B cell (primary cell): Measurements from ENCODE around the gene NPHP4. TPM values are rescaled to one million over a fixed set of nuclear protein-coding genes. Genes with fewer than 3 reads are reported as not detected.

ENCODE experiments used
- ATAC-seq: fragments of 200-7000 bp; cut with Tn5 transposase; one replicate; pipeline ENCODE4 v1.10.0; 2021; ENCODE audit warnings: low read depth, mild to moderate bottlenecking, moderate number of reproducible peaks, moderate library complexity
- CTCF ChIA-PET: fragments of 350-600 bp; sonication (Branson Sonifier 250); formaldehyde crosslinking; loops from one replicate; lab custom pipeline; 2021; ENCODE audit warnings: antibody characterized with exemption, inconsistent platforms; lab: Charles Lee
- POLR2A ChIA-PET: fragments of 350-600 bp; sonication (Branson Sonifier 250); formaldehyde crosslinking; loops from one replicate; lab custom pipeline; 2021; ENCODE audit warnings: antibody characterized with exemption; lab: Charles Lee
- DNase-seq: peaks from one replicate; pipeline ENCODE4 v3.0.0; 2013
- H2AFZ ChIP-seq: 2 replicates; pipeline ENCODE4 v1.6.1; 2012; ENCODE audit warnings: mild to moderate bottlenecking, low read depth, low read length; ENCODE audit not compliant: insufficient read depth, poor library complexity, severe bottlenecking
- H3K27ac ChIP-seq, 2 donors: 1 replicate in 1 of 2; 2 replicates in 1 of 2; pipeline ENCODE4 v1.5.1; 2012 to 2013; ENCODE audit warnings: low read length in 2 of 2, mild to moderate bottlenecking in 2 of 2, moderate library complexity in 1 of 2
- H3K27me3 ChIP-seq, 4 experiments: fragments of 200-600 bp in 1 of 4; sonication (generic) in 1 of 4; replicated peaks in 1 of 4; 1 replicate in 2 of 4; 2 replicates in 2 of 4; pipeline versions ENCODE4 v1.6.1 to v1.7.0; 2013 to 2016; ENCODE audit warnings: low read length in 3 of 4, mild to moderate bottlenecking in 2 of 4, mixed read lengths in 1 of 4, moderate library complexity in 1 of 4; ENCODE audit not compliant: insufficient read depth in 4 of 4, control insufficient read depth in 3 of 4; ENCODE audit errors: control extremely low read depth in 1 of 4
- H3K36me3 ChIP-seq, 2 experiments: replicated peaks in 1 of 2; 1 replicate in 1 of 2; 2 replicates in 1 of 2; pipeline versions ENCODE4 v1.6.1 to v1.7.1; 2013; ENCODE audit warnings: low read length in 1 of 2; ENCODE audit not compliant: insufficient read depth in 2 of 2, control insufficient read depth in 1 of 2; ENCODE audit errors: control extremely low read depth in 1 of 2, extremely low read depth in 1 of 2
- H3K4me1 ChIP-seq, 2 donors: fragments of 200-600 bp in 1 of 2; sonication (generic) in 1 of 2; 1 replicate in 1 of 2; 2 replicates in 1 of 2; pipeline versions ENCODE4 v1.5.1 to v1.6.1; 2013 to 2017; ENCODE audit warnings: low read length in 2 of 2; ENCODE audit not compliant: control insufficient read depth in 2 of 2, insufficient read depth in 2 of 2
- H3K4me2 ChIP-seq: replicated peaks from 2 replicates; pipeline ENCODE3; 2012; ENCODE audit warnings: mild to moderate bottlenecking, low read depth, low read length; ENCODE audit not compliant: poor library complexity, severe bottlenecking
- H3K4me3 ChIP-seq, 5 experiments: fragments of 200-600 bp in 1 of 5; sonication (generic) in 1 of 5; 1 replicate in 3 of 5; 2 replicates in 2 of 5; pipeline versions ENCODE4 v1.5.1 to v1.7.0; 2011 to 2016; ENCODE audit warnings: low read length in 4 of 5, mild to moderate bottlenecking in 4 of 5, low read depth in 2 of 5, control low read depth in 1 of 5, moderate library complexity in 1 of 5; ENCODE audit not compliant: insufficient read depth in 1 of 5; ENCODE audit errors: control extremely low read depth in 1 of 5, extremely low read depth in 1 of 5
- H3K79me2 ChIP-seq: fragments of 200-600 bp; sonication (generic); one replicate; pipeline ENCODE4 v1.6.0; 2016; ENCODE audit warnings: low read length; ENCODE audit not compliant: control insufficient read depth, insufficient read depth
- H3K9ac ChIP-seq: fragments of 200-600 bp; sonication (generic); 2 replicates; pipeline ENCODE4 v1.6.1; 2017; ENCODE audit warnings: mild to moderate bottlenecking, low read length, moderate library complexity
- H3K9me3 ChIP-seq, 3 donors: one replicate each; pipeline versions ENCODE4 v1.6.1 to v1.7.1; 2013; ENCODE audit warnings: low read length in 2 of 3; ENCODE audit not compliant: control insufficient read depth in 2 of 3, insufficient read depth in 1 of 3; ENCODE audit errors: control extremely low read depth in 1 of 3
- H4K20me1 ChIP-seq: 2 replicates; pipeline ENCODE4 v1.6.0; 2012; ENCODE audit warnings: mild to moderate bottlenecking, low read length; ENCODE audit not compliant: insufficient read depth, control insufficient read depth, poor library complexity, severe bottlenecking
- H3K27ac Mint-ChIP-seq: one replicate; pipeline ENCODE4 v1.8.0; 2021; ENCODE audit warnings: mixed read lengths
- H3K27me3 Mint-ChIP-seq: one replicate; pipeline ENCODE4 v1.8.0; 2021; ENCODE audit warnings: mixed read lengths
- H3K4me1 Mint-ChIP-seq: one replicate; pipeline ENCODE4 v1.8.0; 2021; ENCODE audit warnings: mixed read lengths
- H3K4me3 Mint-ChIP-seq: one replicate; pipeline ENCODE4 v1.8.0; 2021; ENCODE audit warnings: mixed read lengths
- H3K9me3 Mint-ChIP-seq: one replicate; pipeline ENCODE4 v1.8.0; 2022; ENCODE audit warnings: mixed read lengths; ENCODE audit not compliant: insufficient read depth
- EZH2 ChIP-seq: IDR thresholded peaks from 2 replicates; pipeline ENCODE4 v1.6.1; 2012; ENCODE audit warnings: borderline replicate concordance, low read depth, mild to moderate bottlenecking, moderate library complexity, low read length; ENCODE audit not compliant: insufficient read depth, poor library complexity, severe bottlenecking
- WGBS: methylation state at CpG from one replicate; pipeline ENCODE4 v1.1.5; 2013; ENCODE audit warnings: missing lambda C conversion rate; ENCODE audit not compliant: insufficient coverage; 5-methylcytosine and 5-hydroxymethylcytosine counted together
- intact Hi-C: fragments of 100-400 bp; cut with micrococcal nuclease; formaldehyde crosslinking; loops from one replicate; pipeline ENCODE4 v1.10.0; 2022
- polyA plus RNA-seq: library from polyadenylated mRNA; depleted of rRNA; stranded (reverse); fragments of >200 nt; gene quantifications from 2 replicates; pipeline ENCODE4 v1.2.3, GENCODE V29; 2012
- total RNA-seq, 2 donors: library from RNA; stranded (reverse); fragments of 120-200 nt in 1 of 2; gene quantifications; 1 replicate in 1 of 2; 2 replicates in 1 of 2; pipeline versions ENCODE4 v1.2.3 to v1.2.4, GENCODE V29; 2013 to 2022
- TF ChIP-seq, protein P1 (sequence below): fragments of 200-600 bp; IDR thresholded peaks from one replicate; pipeline ENCODE4 v1.8.0; 2022; ENCODE audit warnings: antibody characterized with exemption, mild to moderate bottlenecking

Gene NPHP4
- total and polyA plus RNA-seq, 2 donors (not counting 1 experiment from before 2014, with no cell fraction given) = 6.5 to 14.8 TPM

DNA sequence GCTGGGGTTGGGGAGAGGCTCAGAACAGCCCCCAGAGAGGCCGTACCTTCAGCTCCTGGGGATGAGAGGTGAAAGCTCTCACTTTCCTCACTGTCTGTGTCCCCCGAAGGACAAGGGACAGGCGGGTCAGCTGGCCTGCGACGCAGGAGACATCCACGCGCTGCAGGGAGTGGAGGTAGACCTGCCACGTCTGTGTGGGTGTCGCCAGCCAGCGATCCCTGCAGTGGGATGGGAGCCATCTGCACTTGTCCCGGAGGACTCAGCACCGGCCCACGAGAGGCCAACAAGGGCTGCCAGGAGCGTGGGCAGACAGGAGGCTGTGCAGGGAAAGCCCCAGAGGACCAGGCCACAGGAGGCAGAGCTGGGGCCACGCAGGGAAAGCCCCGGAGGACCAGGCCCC lies 127.2 kb downstream of the NPHP4 start:
- no peaks in the 10 kb centered on the region for H3K79me2 ChIP-seq
- H3K27me3 Mint-ChIP-seq = no peaks in the 10 kb centered on the region
- ChIA-PET CTCF (no interaction called here), POLR2A (no interaction called here)
- H3K36me3 ChIP-seq = no peaks in the 10 kb centered on the region
- no peaks in the 10 kb centered on the region for H3K27me3 ChIP-seq
- intact Hi-C loops = no loop called here
- H3K4me2 ChIP-seq = no peak overlapping the region
- TF ChIP-seq, protein P1, sequence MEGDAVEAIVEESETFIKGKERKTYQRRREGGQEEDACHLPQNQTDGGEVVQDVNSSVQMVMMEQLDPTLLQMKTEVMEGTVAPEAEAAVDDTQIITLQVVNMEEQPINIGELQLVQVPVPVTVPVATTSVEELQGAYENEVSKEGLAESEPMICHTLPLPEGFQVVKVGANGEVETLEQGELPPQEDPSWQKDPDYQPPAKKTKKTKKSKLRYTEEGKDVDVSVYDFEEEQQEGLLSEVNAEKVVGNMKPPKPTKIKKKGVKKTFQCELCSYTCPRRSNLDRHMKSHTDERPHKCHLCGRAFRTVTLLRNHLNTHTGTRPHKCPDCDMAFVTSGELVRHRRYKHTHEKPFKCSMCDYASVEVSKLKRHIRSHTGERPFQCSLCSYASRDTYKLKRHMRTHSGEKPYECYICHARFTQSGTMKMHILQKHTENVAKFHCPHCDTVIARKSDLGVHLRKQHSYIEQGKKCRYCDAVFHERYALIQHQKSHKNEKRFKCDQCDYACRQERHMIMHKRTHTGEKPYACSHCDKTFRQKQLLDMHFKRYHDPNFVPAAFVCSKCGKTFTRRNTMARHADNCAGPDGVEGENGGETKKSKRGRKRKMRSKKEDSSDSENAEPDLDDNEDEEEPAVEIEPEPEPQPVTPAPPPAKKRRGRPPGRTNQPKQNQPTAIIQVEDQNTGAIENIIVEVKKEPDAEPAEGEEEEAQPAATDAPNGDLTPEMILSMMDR = no peak
- no peak for TF ChIP-seq EZH2
- H3K4me1 Mint-ChIP-seq = no peaks in the 10 kb centered on the region
- DNase-seq = no peak
- H3K9ac ChIP-seq = no peak overlapping the region
- no peaks in the 10 kb centered on the region for H3K4me1 ChIP-seq
- no peak overlapping the region for H2AFZ ChIP-seq
- H3K9me3 Mint-ChIP-seq = no peaks in the 10 kb centered on the region
- H3K27ac Mint-ChIP-seq = no peak overlapping the region
- peaks cover 0 to 8% (median 0%) of the 10 kb centered on the region in 3 donors for H3K9me3 ChIP-seq
- H3K4me3 ChIP-seq = no peak overlapping the region
- no peak overlapping the region for H3K27ac ChIP-seq
- no peak overlapping the region for H3K4me3 Mint-ChIP-seq
- WGBS = 87% methylated on average over 16 of the region's 16 CpGs
- no peak for ATAC-seq
- H4K20me1 ChIP-seq = no peaks in the 10 kb centered on the region

DNA sequence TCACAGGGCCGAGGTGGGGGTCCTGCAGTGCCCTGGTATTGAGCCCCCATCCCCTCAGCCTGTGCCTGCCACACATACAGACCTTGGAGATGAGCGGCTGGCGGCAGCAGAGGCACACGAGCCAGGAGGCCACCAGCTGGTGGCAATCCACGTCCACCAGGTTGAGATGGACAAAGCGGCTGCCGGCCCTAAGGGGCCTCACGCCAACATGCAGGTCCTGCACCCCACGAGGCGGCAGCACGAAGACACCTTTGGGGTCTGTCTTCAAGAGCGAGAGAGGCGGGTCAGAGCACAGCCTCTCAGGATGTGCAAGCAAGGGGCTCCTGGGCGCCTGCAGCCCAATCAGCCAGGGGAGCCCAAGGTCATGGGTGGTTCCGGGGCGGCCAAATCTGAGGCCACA lies 128.0 kb downstream of the NPHP4 start:
- no peak for DNase-seq
- H3K27ac Mint-ChIP-seq = no peak overlapping the region
- ATAC-seq = no peak

More for the DNA sequence above, 128.0 kb downstream of the NPHP4 start:
- H3K4me1 Mint-ChIP-seq = no peaks in the 10 kb centered on the region
- no peaks in the 10 kb centered on the region for H3K4me1 ChIP-seq
- no peaks in the 10 kb centered on the region for H3K36me3 ChIP-seq
- 99% methylated on average over 16 of the region's 16 CpGs for WGBS
- no peak overlapping the region for H3K4me3 ChIP-seq
- no peaks in the 10 kb centered on the region for H3K9me3 Mint-ChIP-seq
- no peaks in the 10 kb centered on the region for H3K27me3 Mint-ChIP-seq
- H3K27ac ChIP-seq = no peak overlapping the region
- H3K9me3 ChIP-seq = peaks cover 0 to 8% (median 0%) of the 10 kb centered on the region in 3 donors
- no peaks in the 10 kb centered on the region for H3K79me2 ChIP-seq
- no peak overlapping the region for H3K9ac ChIP-seq
- no peak overlapping the region for H3K4me2 ChIP-seq
- ChIA-PET CTCF (no interaction called here), POLR2A (no interaction called here)
- intact Hi-C loops = no loop called here
- no peaks in the 10 kb centered on the region for H4K20me1 ChIP-seq
- H3K27me3 ChIP-seq = no peaks in the 10 kb centered on the region
- TF ChIP-seq EZH2 = no peak
- TF ChIP-seq, protein P1 = no peak
- H2AFZ ChIP-seq = no peak overlapping the region
- H3K4me3 Mint-ChIP-seq = no peak overlapping the region
